Measurements from ENCODE around the gene UBE2B. TPM values are rescaled to one million over a fixed set of nuclear protein-coding genes. Genes with fewer than 3 reads are reported as not detected.
"Not testable (repeated sequence)": the region's sequence is repeated elsewhere in the genome, so short reads cannot be mapped to it uniquely, and the experiment has no call there.

UBE2B gene
- total RNA-seq, 1 donor from 2014 or later = 108 TPM

DNA sequence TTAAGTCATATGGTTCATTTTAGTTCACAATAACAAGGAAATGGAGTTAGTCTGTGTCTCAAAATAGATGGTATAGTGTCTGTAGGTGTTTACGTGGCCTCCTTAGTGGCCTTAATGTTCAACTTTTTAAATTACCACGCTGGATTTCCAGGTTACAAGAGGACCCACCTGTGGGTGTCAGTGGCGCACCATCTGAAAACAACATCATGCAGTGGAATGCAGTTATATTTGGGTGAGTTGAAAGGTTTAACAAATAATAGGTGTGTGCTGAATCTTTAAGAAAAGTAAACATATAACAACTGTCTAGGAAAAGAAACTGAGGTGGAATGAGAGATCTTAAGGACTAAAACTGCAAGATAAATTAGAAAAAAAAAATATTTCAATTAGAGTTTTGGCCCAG lies 2.9 kb downstream of the UBE2B start:
- Mint-ChIP-seq H3K4me1 (peaks cover 37% of the 10 kb centered on the region), H3K4me3 (no peak overlapping the region), H3K27me3 (peaks cover 3% of the 10 kb centered on the region), H3K9me3 (no peaks in the 10 kb centered on the region), H3K27ac (no peak overlapping the region), H3K36me3 (ENCODE audit: low read depth) (peaks cover 50% of the 10 kb centered on the region)
- intact Hi-C loops (cut with micrococcal nuclease) = loop anchor here (5.0 to 10.0 kb wide), 5 partner anchors 168 to 1322 kb away; partner anchors contain the start of genes HSPA4, SKP1 and TXNDC15
- DNase-seq = peak; percentile 67

- Mint-ChIP-seq H3K4me3 (peak overlapping the region; percentile 26), H3K4me1 (peaks cover 27% of the 10 kb centered on the region), H3K27ac (peak overlapping the region; percentile 15), H3K9me3 (no peaks in the 10 kb centered on the region), H3K36me3 (ENCODE audit: low read depth) (peaks cover 62% of the 10 kb centered on the region), H3K27me3 (no peaks in the 10 kb centered on the region)
- no peak for DNase-seq
- intact Hi-C loops (cut with micrococcal nuclease) = no loop called here
Measured at GRCh38 chr5:134380346-134380745, 9.0 kb downstream of the UBE2B start.

DNA sequence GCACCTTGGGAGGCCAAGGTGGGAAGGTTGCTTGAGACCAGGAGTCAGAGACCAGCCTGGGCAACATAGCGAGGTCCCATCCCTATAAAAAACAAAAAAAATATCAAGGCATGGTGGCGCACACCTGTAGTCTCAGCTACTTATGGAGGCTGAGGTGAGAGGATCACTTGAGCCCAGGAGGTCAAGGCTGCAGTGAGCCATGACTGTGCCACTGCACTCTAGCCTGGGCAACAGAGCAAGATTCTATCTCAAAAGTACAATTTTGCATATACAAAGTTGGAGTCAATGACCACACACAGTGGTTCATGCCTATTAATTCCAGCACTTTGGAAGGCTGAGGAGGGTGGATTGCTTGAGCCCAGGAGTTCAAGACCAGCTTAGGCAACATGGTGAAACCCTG lies 10.8 kb downstream of the UBE2B start:
- H3K27ac Mint-ChIP-seq; H3K27me3 Mint-ChIP-seq; intact Hi-C loops (cut with micrococcal nuclease); H3K4me3 Mint-ChIP-seq; DNase-seq; H3K9me3 Mint-ChIP-seq: not testable (repeated sequence)
- H3K36me3 Mint-ChIP-seq (ENCODE audit: low read depth) = peaks cover 55% of the 10 kb centered on the region
- peaks cover 25% of the 10 kb centered on the region for H3K4me1 Mint-ChIP-seq

DNA sequence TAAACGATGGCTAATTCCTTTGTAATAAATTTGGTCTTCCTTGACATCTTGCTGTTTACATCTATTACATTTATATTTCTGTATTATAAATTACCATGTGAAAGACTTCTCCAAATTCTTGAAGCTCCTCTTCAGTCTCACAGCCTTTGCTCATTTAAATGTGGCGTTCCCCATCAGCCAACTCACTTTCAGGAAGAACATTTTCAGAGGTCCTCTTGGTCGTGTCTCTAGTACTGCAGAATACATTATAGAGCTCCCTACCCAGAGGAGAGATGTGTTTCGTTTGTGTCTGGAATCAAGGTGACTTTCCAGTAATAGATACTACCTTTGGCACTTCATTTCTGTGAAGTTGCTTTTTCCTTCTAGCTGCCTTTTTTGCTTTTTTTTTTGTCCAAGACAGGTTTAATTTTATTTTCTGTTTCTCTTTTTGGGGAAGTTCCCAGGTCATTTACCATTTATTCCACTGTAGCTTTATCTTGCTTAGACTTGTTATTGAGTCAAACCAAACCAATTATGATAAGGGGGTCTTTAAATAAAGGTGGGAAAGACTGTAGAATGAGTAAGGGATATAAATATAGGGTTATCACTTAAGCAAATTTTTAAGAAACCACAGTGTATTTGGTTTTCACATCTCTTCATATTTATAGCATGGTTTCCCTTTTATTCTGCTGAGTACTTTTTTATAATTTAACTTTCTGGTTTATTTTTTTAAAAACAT lies 12.8 kb downstream of the UBE2B start:
- intact Hi-C loops (cut with micrococcal nuclease) = no loop called here
- no peaks in the 10 kb centered on the region for H3K9me3 Mint-ChIP-seq
- peaks cover 21% of the 10 kb centered on the region for H3K4me1 Mint-ChIP-seq
- peak overlapping the region; percentile 52 for H3K4me3 Mint-ChIP-seq
- no peaks in the 10 kb centered on the region for H3K27me3 Mint-ChIP-seq
- H3K27ac Mint-ChIP-seq = peak overlapping the region; percentile 85
- DNase-seq = no peak
- peaks cover 57% of the 10 kb centered on the region for H3K36me3 Mint-ChIP-seq (ENCODE audit: low read depth)

GRCh38 chr5:134387443-134387842 lies 16.1 kb downstream of the UBE2B start:
- peaks cover 10% of the 10 kb centered on the region for H3K4me1 Mint-ChIP-seq
- H3K36me3 Mint-ChIP-seq (ENCODE audit: low read depth) = peaks cover 60% of the 10 kb centered on the region
- intact Hi-C loops (cut with micrococcal nuclease) = no loop called here
- no peaks in the 10 kb centered on the region for H3K9me3 Mint-ChIP-seq
- H3K27me3 Mint-ChIP-seq = no peaks in the 10 kb centered on the region
- H3K27ac Mint-ChIP-seq = no peak overlapping the region
- no peak for DNase-seq
- no peak overlapping the region for H3K4me3 Mint-ChIP-seq

DNA sequence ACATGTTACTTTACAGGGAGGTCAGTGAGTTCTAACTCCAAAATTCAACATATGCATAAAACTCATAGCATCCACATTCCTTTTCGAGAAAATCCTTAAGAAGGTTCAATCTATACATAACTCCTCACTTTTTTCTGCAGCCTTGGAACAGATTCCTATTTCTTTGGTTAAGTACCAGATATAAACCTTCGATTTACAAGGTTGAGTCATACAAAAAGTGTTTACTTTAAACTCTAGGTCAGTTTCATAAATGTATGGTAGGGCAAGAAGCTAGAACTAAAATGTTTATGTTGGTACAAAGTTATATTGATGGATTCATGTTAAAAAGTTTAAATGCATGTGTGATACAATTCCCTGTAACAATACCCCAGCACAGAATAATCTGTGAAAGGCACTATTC lies 20.9 kb downstream of the UBE2B start:
- H3K36me3 Mint-ChIP-seq (ENCODE audit: low read depth) = peaks cover 62% of the 10 kb centered on the region
- H3K4me3 Mint-ChIP-seq = no peak overlapping the region

GRCh38 chr5:134394932-134395331 lies 23.6 kb downstream of the UBE2B start:
- peaks cover 59% of the 10 kb centered on the region for H3K36me3 Mint-ChIP-seq (ENCODE audit: low read depth)
- intact Hi-C loops (cut with micrococcal nuclease) = no loop called here
- peaks cover 2% of the 10 kb centered on the region for H3K4me1 Mint-ChIP-seq
- no peak overlapping the region for H3K27ac Mint-ChIP-seq
- H3K9me3 Mint-ChIP-seq = no peaks in the 10 kb centered on the region
- H3K4me3 Mint-ChIP-seq = no peak overlapping the region
- DNase-seq = no peak
- no peaks in the 10 kb centered on the region for H3K27me3 Mint-ChIP-seq

More for the DNA sequence above, 20.9 kb downstream of the UBE2B start:
- DNase-seq = no peak
- Mint-ChIP-seq H3K9me3 (no peaks in the 10 kb centered on the region), H3K4me1 (peaks cover 2% of the 10 kb centered on the region), H3K27ac (no peak overlapping the region), H3K27me3 (no peaks in the 10 kb centered on the region)
- intact Hi-C loops (cut with micrococcal nuclease) = no loop called here

- Mint-ChIP-seq H3K36me3 (ENCODE audit: low read depth) (peaks cover 51% of the 10 kb centered on the region), H3K4me1 (peaks cover 2% of the 10 kb centered on the region), H3K4me3 (no peak overlapping the region), H3K27ac (no peak overlapping the region), H3K9me3 (no peaks in the 10 kb centered on the region), H3K27me3 (no peaks in the 10 kb centered on the region)
- intact Hi-C loops (cut with micrococcal nuclease) = no loop called here
- no peak for DNase-seq
Measured at GRCh38 chr5:134396274-134396673, 24.9 kb downstream of the UBE2B start.

DNA sequence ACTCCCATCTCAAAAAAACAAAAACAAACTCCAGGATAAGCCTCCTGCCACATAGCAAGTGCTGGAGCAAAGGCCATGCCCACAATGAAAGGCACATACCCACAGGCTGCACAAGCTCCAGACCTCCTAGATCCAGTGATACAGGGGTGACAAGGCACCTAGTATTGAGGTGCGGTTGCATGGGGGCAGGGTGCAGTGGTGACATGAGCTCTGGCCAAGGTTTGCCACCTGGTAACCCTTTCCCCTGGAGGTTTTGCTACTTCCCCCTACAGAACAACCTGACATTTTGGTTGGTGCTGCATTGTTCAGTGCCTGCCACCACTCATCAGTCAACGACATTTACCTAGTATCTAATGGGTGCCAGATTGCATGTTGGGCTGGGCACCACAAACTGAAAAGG lies 25.8 kb downstream of the UBE2B start:
- no peak for DNase-seq
- Mint-ChIP-seq H3K27me3 (no peaks in the 10 kb centered on the region), H3K9me3 (no peaks in the 10 kb centered on the region), H3K36me3 (ENCODE audit: low read depth) (peaks cover 50% of the 10 kb centered on the region), H3K4me1 (peaks cover 2% of the 10 kb centered on the region), H3K27ac (no peak overlapping the region), H3K4me3 (no peak overlapping the region)
- intact Hi-C loops (cut with micrococcal nuclease) = no loop called here

DNA sequence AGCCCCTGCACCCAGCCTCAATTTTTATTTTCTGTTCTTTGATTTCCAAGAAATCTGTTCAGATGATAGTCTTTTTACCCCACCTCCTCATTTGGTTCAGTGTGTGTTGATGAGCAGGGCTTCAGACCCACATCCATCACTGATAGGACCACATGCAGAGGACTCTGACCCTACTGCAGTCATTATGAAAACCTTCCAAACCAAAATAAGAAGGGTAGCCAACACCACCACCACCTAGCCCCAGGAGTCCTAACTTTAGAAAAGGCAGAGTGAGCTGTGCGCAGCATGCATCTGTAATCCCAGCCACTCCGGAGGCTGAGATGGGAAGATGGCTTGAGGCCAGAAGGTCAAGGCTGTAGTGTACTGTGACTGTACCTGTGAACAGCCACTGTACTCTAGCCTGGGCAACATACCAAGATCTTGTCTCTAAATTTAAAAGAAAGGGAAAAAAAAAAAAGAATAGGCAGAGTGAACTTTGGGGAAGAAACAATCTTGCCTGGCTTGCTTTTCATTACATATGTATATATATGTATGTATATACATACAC lies 27.3 kb downstream of the UBE2B start:
- Mint-ChIP-seq H3K27me3 (no peaks in the 10 kb centered on the region), H3K27ac (peak overlapping the region; percentile 13), H3K36me3 (ENCODE audit: low read depth) (peaks cover 41% of the 10 kb centered on the region), H3K4me3 (no peak overlapping the region), H3K4me1 (peaks cover 2% of the 10 kb centered on the region), H3K9me3 (no peaks in the 10 kb centered on the region)
- no peak for DNase-seq
- intact Hi-C loops (cut with micrococcal nuclease) = no loop called here

- intact Hi-C loops (cut with micrococcal nuclease) = no loop called here
- Mint-ChIP-seq H3K27me3 (no peaks in the 10 kb centered on the region), H3K4me1 (peaks cover 6% of the 10 kb centered on the region), H3K27ac (no peak overlapping the region), H3K4me3 (no peak overlapping the region), H3K9me3 (no peaks in the 10 kb centered on the region), H3K36me3 (ENCODE audit: low read depth) (peaks cover 18% of the 10 kb centered on the region)
- DNase-seq = no peak
Measured at GRCh38 chr5:134403951-134404350, 32.6 kb downstream of the UBE2B start.

GRCh38 chr5:134406390-134406789 lies 35.0 kb downstream of the UBE2B start:
- DNase-seq = no peak
- H3K4me3 Mint-ChIP-seq = no peak overlapping the region
- peaks cover 21% of the 10 kb centered on the region for H3K4me1 Mint-ChIP-seq
- peak overlapping the region; percentile 25 for H3K27ac Mint-ChIP-seq
- H3K27me3 Mint-ChIP-seq = no peaks in the 10 kb centered on the region
- intact Hi-C loops (cut with micrococcal nuclease) = no loop called here
- no peaks in the 10 kb centered on the region for H3K9me3 Mint-ChIP-seq
- peaks cover 15% of the 10 kb centered on the region for H3K36me3 Mint-ChIP-seq (ENCODE audit: low read depth)

GRCh38 chr5:134409321-134409720 lies 38.0 kb downstream of the UBE2B start:
- Mint-ChIP-seq H3K9me3 (no peaks in the 10 kb centered on the region), H3K4me3 (peak overlapping the region; percentile 32), H3K27me3 (no peaks in the 10 kb centered on the region), H3K27ac (no peak overlapping the region), H3K4me1 (peaks cover 29% of the 10 kb centered on the region), H3K36me3 (ENCODE audit: low read depth) (peaks cover 12% of the 10 kb centered on the region)
- no peak for DNase-seq
- intact Hi-C loops (cut with micrococcal nuclease) = no loop called here

DNA sequence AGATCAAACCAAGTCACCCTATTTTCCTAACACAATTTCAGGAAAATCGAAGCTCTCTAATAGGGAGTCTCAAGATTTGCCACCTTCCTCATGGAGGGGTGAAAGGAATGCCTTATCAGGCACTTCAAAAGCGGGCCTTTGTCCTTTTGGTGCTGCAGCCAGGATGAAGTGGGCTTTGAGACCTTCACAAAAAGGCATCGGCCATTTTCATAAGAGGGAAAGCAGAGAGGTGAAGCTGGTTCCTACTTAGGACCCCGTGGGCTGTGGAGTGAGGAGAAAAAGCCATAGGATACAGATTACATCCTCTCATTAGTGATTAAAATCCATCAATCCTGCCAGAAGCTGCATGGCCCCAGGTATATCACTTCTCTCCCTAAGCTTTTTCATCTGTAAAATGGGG lies 39.5 kb downstream of the UBE2B start:
- Mint-ChIP-seq H3K27ac (peak overlapping the region; percentile 92), H3K9me3 (no peaks in the 10 kb centered on the region), H3K36me3 (ENCODE audit: low read depth) (peaks cover 10% of the 10 kb centered on the region), H3K4me3 (peak overlapping the region; percentile 98), H3K4me1 (peaks cover 29% of the 10 kb centered on the region), H3K27me3 (no peaks in the 10 kb centered on the region)
- DNase-seq = no peak
- intact Hi-C loops (cut with micrococcal nuclease) = loop anchor here (1.0 to 10.0 kb wide), 4 partner anchors 40 to 185 kb away; partner anchors contain the start of genes PPP2CA and UBE2B

Data from activated CD4-positive, alpha-beta T cell treated with anti-CD3 and anti-CD28 coated beads, Interleukin-2, amount 10 ng/mL, durations not matched to agents 24 days and 14 days (primary cell).